Measurements from ENCODE around the gene TNRC6C.

GRCh38 chr17:78135858-78136500 lies 177.5 kb downstream of the TNRC6C start:
- TF ChIP-seq CTCF (IDR thresholded peaks at IDR 0.05), result no peak
- TF ChIP-seq POLR2A (IDR thresholded peaks at IDR 0.05), result no peak
